GM19238 (cell line): ENCODE data around the gene TMX4.
"Not testable (repeated sequence)": the region's sequence is repeated elsewhere in the genome, so short reads cannot be mapped to it uniquely, and the experiment has no call there.

ENCODE experiments used
- DNase-seq: peaks from one replicate; pipeline ENCODE4 v3.0.0; 2011; ENCODE audit warnings: low spot score; ENCODE audit not compliant: insufficient read length

The TMX4 gene, protein sequence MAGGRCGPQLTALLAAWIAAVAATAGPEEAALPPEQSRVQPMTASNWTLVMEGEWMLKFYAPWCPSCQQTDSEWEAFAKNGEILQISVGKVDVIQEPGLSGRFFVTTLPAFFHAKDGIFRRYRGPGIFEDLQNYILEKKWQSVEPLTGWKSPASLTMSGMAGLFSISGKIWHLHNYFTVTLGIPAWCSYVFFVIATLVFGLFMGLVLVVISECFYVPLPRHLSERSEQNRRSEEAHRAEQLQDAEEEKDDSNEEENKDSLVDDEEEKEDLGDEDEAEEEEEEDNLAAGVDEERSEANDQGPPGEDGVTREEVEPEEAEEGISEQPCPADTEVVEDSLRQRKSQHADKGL

DNA sequence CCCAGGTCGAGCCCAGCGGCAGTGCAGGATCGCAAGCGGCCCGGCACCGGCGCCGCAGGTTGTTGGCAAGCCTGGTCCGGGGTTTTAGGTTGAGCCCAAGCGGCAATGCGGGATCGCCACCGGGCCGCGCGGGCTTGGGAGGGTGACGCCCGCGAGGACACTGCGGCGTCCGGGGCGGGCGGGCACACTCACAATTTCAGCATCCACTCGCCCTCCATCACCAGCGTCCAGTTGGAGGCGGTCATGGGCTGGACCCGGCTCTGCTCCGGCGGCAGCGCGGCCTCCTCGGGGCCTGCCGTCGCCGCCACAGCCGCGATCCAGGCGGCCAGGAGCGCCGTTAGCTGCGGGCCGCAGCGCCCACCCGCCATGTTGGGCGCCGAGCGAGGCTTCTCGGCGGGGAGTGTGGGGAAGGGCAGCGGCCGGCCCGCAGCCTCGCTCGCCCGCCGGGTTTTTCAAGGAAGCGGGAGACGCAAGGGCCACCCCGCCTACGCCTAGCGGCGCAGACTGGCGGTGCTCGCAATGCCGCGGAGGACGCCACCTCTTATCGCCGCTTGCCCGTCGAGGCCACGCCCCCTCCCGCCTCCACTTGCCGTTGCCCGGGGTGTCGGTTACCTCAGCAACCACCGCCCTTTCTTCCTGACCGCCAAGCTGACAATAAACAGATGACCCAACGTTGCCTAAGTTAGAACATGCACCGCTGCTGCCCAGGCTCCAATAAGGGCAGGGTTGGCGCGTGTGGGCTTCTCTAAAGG lies at the start of gene TMX4:
Gene TMX4 (minus strand): TSS at position 516 of the 752 bp plus-strand sequence. CDS start 148 bp downstream, at position 368.
- peak; percentile 80 for DNase-seq

DNA sequence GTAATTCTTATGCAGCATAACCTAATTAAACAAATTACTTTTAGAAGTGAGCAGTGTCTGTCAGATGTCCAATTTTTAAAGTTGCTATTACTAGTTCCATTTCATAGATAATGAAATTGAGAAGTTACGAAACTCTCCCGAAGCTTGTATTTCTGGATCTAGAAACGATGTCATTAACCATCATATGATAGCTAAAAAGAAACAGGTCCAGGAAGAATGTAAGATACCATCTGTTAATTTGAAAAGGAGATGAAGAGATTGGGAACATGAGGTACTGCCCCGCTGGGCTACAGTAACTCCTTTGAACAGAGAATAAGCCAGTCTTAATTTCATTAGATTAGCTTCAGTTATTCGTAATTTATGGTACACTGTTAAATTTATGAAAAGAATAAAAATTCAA lies 47.5 kb upstream of the TMX4 start:
- no peak for DNase-seq

DNA sequence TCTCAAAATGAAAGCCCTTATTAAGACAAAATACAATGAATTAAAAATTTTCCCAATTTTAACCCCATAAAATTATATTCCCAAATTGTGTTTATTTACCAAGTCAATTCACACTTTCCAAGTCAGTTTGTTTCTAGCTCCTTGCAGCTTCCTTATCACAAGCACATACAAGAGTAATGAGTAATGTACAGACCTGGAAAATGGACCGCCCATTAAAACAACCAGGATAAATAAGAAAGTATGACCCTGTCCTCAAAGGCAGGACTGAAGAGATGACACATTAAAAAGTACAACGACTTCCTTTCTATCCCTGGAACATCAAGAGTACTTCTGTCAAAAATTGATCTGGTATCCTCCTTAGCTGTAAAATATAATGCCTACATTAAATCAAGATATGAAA lies 47.1 kb upstream of the TMX4 start:
- DNase-seq, result no peak

DNA sequence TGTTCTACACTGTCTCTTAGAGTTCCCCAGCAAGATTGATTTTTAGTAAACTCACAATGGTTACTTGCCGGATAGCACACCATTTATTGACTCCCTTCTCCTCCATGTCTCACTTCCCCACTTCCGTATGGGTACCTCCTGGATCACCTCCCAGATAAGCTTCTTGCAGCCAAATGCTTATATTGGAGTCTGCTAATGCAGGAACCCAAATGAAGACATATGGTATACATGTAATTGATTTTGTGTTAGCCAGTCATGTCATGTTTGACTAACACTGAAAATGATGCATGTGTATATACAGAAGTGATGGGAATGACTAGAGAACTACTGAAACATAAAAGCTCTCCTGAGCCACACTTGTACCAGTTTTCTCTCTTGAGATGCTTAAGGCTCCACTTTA lies 46.1 kb upstream of the TMX4 start:
- no peak for DNase-seq

DNA sequence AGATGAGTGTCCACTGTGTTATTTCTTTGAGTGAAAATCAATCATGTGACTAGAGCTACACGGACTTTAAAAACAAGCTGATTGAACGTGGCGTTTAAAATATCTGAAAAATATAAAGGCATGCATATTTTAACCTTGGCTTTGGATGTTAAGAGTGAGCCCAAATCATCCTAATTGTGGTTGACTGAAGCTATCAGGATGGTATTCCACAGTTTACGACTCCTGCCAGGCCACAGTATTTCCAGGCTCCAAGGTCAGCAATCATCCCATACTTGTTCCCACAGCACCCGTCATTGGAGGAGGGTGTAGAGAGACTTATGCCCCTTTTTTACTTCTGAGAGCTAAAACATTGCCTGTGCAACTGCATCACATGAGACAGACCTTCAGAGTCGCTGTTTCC lies 43.2 kb upstream of the TMX4 start:
- no peak for DNase-seq

DNA sequence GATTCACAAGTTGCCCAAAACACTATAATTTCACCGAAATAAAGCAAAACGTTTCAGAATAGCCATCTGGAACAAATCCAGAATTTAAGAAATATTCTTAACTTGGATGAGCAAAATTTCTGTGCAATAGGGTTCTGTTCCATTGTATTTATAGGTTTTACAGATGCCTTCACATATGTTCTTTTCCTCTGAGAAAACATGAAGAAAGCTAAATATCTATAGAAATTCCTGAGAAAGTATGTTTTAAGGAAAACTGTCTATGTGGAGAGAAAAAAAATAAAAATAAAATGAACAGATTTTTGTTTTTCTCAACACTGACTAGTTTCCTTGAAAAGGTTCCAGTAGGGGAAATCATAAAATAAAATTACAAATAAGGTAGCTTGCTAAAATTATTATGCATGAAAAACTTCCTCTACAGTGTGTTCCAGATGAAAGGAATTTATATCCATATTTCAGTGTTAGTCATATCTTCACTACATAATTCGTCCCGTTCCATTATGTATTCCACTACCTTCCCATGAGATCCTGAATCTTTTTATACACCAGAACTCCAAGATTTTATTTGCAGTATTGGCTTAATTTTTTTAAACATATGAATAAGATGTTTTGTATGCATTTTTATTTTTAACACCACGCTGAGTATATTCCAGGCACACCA lies 42.4 kb upstream of the TMX4 start:
- DNase-seq, result no peak

GRCh38 chr20:8060977-8061376 lies 41.4 kb upstream of the TMX4 start:
- DNase-seq, result no peak

DNA sequence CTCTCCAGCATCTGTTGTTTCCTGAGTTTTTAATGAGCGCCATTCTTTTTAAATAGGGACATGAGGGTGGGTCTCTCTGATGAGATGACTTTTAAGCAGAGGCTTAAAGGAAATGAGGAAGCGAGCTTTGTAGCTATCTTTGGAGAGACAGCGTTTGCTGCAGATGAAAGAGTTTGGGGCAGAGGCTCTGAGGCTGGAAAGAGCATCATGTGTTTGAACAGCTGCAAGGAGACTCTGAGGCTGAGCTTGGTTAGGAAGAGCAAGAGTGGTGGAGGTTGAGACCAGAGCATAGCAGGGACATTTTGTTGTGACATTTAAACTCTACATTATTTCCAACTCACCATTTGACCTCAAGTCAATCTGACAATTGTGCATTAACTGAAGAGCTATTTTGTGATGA lies 38.3 kb upstream of the TMX4 start:
- no peak for DNase-seq

GRCh38 chr20:8055096-8055495 lies 35.5 kb upstream of the TMX4 start:
- no peak for DNase-seq

- DNase-seq, result no peak
Measured at GRCh38 chr20:8050157-8050837, 30.7 kb upstream of the TMX4 start.

DNA sequence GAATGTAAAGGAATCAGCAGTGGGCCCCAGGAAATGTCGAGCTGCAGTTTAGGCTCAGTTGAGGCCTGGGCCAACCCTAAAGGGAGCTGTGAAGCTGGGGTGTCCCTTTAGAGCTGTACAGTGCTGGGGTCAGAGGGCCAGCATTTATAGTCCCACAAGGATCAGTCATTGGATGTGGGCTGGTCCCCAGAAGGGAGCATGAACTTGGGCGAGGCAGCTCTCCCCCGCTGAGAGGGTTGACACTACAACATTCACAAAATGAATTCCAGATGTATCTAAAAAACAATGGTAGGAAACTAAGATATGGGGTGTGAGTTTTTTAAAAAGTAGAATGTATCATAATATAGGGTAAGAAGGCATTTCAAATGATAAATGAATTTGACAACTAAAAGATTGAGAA lies 29.7 kb upstream of the TMX4 start:
- DNase-seq, result no peak

DNA sequence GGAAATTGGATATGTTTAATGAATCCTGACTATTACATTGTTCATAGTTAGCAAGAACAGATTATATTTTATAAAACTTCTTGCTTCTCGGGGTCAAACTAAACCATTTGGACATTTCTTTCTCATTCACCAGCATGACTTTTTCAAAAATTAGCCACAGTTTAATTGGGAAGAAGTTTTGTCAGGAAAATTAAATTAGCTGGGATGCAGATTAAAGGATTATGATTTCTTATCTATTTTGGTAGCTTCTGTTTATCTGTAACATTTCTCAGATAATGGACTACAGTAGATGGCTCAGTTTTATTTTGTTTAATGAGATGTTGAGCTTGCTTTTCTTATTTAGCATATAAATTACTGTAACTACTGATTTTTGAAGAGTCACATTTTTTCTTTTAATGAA lies 26.4 kb upstream of the TMX4 start:
- no peak for DNase-seq

GRCh38 chr20:8043687-8044282 lies 24.2 kb upstream of the TMX4 start:
- DNase-seq, result peak; percentile 5

DNA sequence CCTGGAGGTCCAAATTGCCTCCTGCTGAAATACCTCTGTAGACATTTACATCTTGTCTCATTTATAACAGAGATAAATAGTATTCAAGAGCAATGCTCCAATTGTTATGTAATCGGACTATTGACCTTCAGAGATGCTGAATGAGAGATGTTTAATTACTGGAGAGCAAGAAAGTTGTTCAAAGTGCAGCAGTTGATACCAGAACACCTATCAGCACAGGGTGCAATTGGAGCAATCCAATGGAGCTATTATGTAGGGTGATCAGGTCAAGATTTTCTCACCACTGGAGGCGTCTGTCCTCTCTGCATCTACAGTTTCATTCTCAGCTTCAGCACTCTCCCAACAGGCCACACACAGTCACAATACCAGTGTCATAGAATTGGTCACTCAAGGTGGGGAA lies 19.5 kb upstream of the TMX4 start:
- DNase-seq, result no peak

DNA sequence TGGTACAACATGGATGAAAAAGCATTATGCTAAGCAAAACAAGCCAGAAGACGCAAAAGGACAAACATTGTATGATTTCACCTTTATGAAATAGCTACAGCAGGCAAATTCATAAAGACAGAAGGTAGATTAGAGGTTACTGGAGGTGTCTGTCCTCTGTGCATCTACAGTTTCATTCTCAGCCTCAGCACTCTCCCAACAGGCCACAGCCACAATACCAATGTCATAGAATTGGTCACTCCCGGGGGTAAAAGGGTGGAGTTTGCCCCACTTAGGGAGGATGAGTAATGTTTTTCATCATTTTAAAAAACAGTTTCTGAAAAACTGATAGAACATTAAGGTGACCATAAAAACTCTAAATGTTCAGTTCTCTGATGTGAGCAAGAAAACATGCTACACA lies 17.2 kb upstream of the TMX4 start:
- no peak for DNase-seq

- DNase-seq, result no peak
Measured at GRCh38 chr20:8033151-8033841, 13.7 kb upstream of the TMX4 start.

DNA sequence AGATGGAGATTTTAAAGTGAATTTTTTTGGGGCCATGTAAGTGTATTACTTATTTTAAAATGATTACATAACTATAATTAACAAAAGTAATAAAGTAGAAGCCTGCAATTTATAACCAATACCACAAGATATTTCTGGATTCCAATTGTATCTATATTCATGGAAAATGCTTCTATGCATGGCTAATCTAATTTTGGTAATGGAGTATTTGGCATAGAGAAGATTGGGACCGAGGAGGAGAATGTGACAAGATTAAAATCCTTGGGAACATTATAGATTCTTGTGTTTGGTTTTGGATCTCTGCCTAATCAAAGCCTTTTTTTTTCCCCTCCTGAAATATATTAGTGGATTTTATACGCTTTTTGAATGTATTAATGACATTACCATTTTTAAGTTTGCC lies 12.9 kb upstream of the TMX4 start:
- DNase-seq, result no peak

- DNase-seq, result not testable (repeated sequence)
Measured at GRCh38 chr20:8031539-8031938, 12.0 kb upstream of the TMX4 start.

DNA sequence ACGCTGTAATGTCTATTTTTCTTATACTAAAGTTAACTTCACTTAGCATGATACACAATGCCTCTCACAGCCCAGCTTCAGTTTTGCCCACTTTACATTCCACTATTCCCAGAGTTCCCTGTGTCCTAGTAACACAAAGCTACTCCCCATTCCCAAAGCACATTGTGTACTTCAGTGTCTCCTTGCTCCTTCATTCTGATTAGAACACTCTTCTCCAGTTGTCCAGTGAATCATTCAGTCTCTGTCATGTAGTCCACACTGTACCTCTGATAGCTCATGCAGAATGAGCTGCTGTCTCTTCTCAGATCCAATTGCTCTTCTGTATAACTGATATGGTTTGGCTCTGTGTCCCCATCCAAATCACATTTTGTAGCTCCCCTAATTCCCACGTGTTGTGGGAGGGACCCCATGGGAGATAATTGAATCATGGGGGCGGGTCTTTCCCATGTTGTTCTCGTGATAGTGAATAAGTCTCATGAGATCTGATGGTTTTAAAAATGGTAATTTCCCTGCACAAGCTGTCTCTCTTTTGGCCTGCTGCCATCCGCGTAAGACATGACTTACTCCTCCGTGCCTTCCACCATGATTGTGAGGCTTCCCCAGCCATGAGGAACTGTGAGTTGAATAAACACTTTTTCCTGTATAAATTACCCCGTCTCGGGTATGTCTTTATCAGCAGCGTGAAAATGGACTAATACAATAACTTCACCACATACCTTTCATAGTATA lies 2.1 kb upstream of the TMX4 start:
- no peak for DNase-seq
